GM23338 (cell line): Measurements from ENCODE around the gene DNAJC11. TPM values are rescaled to one million over a fixed set of nuclear protein-coding genes. Genes with fewer than 3 reads are reported as not detected.

Experiments used
- ATAC-seq: fragments of 200-7000 bp; cut with Tn5 transposase; 3 replicates; pipeline ENCODE4 v1.9.1; 2020
- DNase-seq: peaks from one replicate; pipeline ENCODE4 v3.0.0-alpha.2; 2015; ENCODE audit warnings: low spot score
- H2AFZ ChIP-seq: fragments of 200-600 bp; sonication (generic); 2 replicates; pipeline ENCODE4 v1.8.0; 2016; ENCODE audit warnings: antibody characterized with exemption, mild to moderate bottlenecking, moderate library complexity
- H3F3A ChIP-seq: fragments of 200-600 bp; sonication (generic); replicated peaks from 2 replicates; pipeline ENCODE4 v1.8.0; 2017; ENCODE audit warnings: antibody characterized with exemption, mixed run types, low read depth
- H3K27ac ChIP-seq: fragments of 200-600 bp; sonication (generic); 2 replicates; pipeline ENCODE4 v1.6.1; 2016; ENCODE audit warnings: low read depth
- H3K27me3 ChIP-seq: fragments of 200-600 bp; sonication (generic); 2 replicates; pipeline ENCODE4 v1.8.0; 2016; ENCODE audit warnings: mild to moderate bottlenecking, mixed run types, moderate library complexity; ENCODE audit not compliant: insufficient read depth
- H3K36me3 ChIP-seq: fragments of 200-600 bp; sonication (generic); 2 replicates; pipeline ENCODE4 v1.8.0; 2016; ENCODE audit warnings: mild to moderate bottlenecking; ENCODE audit not compliant: insufficient read depth
- H3K4me1 ChIP-seq: fragments of 200-600 bp; sonication (generic); 2 replicates; pipeline ENCODE4 v1.8.0; 2016; ENCODE audit warnings: mild to moderate bottlenecking, moderate library complexity; ENCODE audit not compliant: insufficient read depth
- H3K4me2 ChIP-seq: fragments of 200-600 bp; sonication (generic); 2 replicates; pipeline ENCODE4 v1.7.1; 2017; ENCODE audit warnings: mixed run types
- H3K4me3 ChIP-seq: fragments of 200-600 bp; sonication (generic); 2 replicates; pipeline ENCODE4 v1.6.1; 2016; ENCODE audit warnings: mixed run types
- H3K79me2 ChIP-seq: fragments of 200-600 bp; sonication (generic); replicated peaks from 2 replicates; pipeline ENCODE4 v1.8.0; 2017; ENCODE audit warnings: mild to moderate bottlenecking; ENCODE audit not compliant: insufficient read depth
- H3K9me2 ChIP-seq: fragments of 200-600 bp; sonication (generic); 2 replicates; pipeline ENCODE4 v1.8.0; 2017; ENCODE audit not compliant: insufficient read depth
- H4K20me1 ChIP-seq: fragments of 200-600 bp; sonication (generic); replicated peaks from 2 replicates; pipeline ENCODE4 v1.8.0; 2017; ENCODE audit warnings: mild to moderate bottlenecking; ENCODE audit not compliant: insufficient read depth
- H3K27ac Mint-ChIP-seq: 2 replicates; pipeline ENCODE4 v1.8.0; 2020; ENCODE audit warnings: inconsistent platforms, mild to moderate bottlenecking, moderate library complexity, mixed read lengths
- H3K27me3 Mint-ChIP-seq: 3 replicates; pipeline ENCODE4 v1.8.0; 2022; ENCODE audit warnings: low read depth, mild to moderate bottlenecking, moderate library complexity, mixed read lengths, inconsistent platforms; ENCODE audit not compliant: insufficient read depth, poor library complexity
- H3K36me3 Mint-ChIP-seq: 3 replicates; pipeline ENCODE4 v1.8.0; 2021; ENCODE audit warnings: low read depth, mild to moderate bottlenecking, inconsistent platforms, moderate library complexity, mixed read lengths
- H3K4me1 Mint-ChIP-seq: 3 replicates; pipeline ENCODE4 v1.8.0; 2020; ENCODE audit warnings: mild to moderate bottlenecking, inconsistent platforms, mixed read lengths
- H3K4me3 Mint-ChIP-seq: 3 replicates; pipeline ENCODE4 v1.8.0; 2021; ENCODE audit warnings: moderate library complexity, mild to moderate bottlenecking, inconsistent platforms, mixed read lengths
- H3K9me3 Mint-ChIP-seq: 3 replicates; pipeline ENCODE4 v1.8.0; 2020; ENCODE audit warnings: moderate library complexity, mild to moderate bottlenecking, inconsistent platforms, mixed read lengths
- CREB1 ChIP-seq: fragments of 250-450 bp; sonication (Bioruptor Pico); IDR thresholded peaks from 2 replicates; pipeline ENCODE4 v1.5.0; 2020; ENCODE audit warnings: low read depth, mild to moderate bottlenecking, moderate library complexity
- CTCF ChIP-seq, 2 experiments: fragments of 200-600 bp in 1 of 2; sonication (generic) in 1 of 2; conservative IDR thresholded peaks; 2 replicates each; pipeline versions ENCODE4 v1.5.1 to v1.6.1; 2016 to 2017; ENCODE audit warnings: antibody characterized with exemption in 2 of 2, low read depth in 2 of 2, mild to moderate bottlenecking in 2 of 2, moderate library complexity in 1 of 2
- ETS1 ChIP-seq: IDR thresholded peaks from 2 replicates; pipeline ENCODE4 v1.6.1; 2016; ENCODE audit warnings: antibody characterized with exemption
- EZH2 ChIP-seq: fragments of 200-600 bp; sonication (generic); IDR thresholded peaks from one replicate; pipeline ENCODE4 v1.8.0; 2017; ENCODE audit warnings: antibody characterized with exemption, mild to moderate bottlenecking, low read depth; ENCODE audit not compliant: unreplicated experiment
- EZH2phosphoT487 ChIP-seq: fragments of 200-600 bp; sonication (generic); IDR thresholded peaks from one replicate; pipeline ENCODE4 v1.8.1; 2018; ENCODE audit warnings: antibody characterized with exemption; ENCODE audit not compliant: unreplicated experiment
- JUNB ChIP-seq: IDR thresholded peaks from one replicate; pipeline ENCODE4 v1.6.1; 2016; ENCODE audit warnings: antibody characterized with exemption; ENCODE audit not compliant: unreplicated experiment
- NANOG ChIP-seq: IDR thresholded peaks from 2 replicates; pipeline ENCODE4 v1.6.1; 2016; ENCODE audit warnings: antibody characterized with exemption, borderline replicate concordance
- POLR2AphosphoS5 ChIP-seq: IDR thresholded peaks from 2 replicates; pipeline ENCODE4 v1.6.1; 2016; ENCODE audit warnings: antibody characterized with exemption, low read depth
- REST ChIP-seq: IDR thresholded peaks from one replicate; pipeline ENCODE4 v1.6.1; 2018; ENCODE audit warnings: antibody characterized with exemption; ENCODE audit not compliant: unreplicated experiment
- STAT1 ChIP-seq: IDR thresholded peaks from one replicate; pipeline ENCODE4 v1.6.1; 2016; ENCODE audit warnings: antibody characterized with exemption; ENCODE audit not compliant: unreplicated experiment
- ZNF114 ChIP-seq: fragments of 250-450 bp; sonication (Bioruptor Pico); IDR thresholded peaks from 2 replicates; pipeline ENCODE4 v1.5.0; 2020; ENCODE audit warnings: mild to moderate bottlenecking, moderate library complexity
- ZNF331 ChIP-seq: fragments of 250-450 bp; sonication (Bioruptor Pico); IDR thresholded peaks from 2 replicates; pipeline ENCODE4 v1.5.0; 2020; ENCODE audit warnings: low read depth, mild to moderate bottlenecking, moderate library complexity
- ZNF462 ChIP-seq: fragments of 250-450 bp; sonication (Bioruptor Pico); IDR thresholded peaks from 2 replicates; pipeline ENCODE4 v1.5.0; 2020; ENCODE audit warnings: mild to moderate bottlenecking, moderate library complexity
- polyA plus RNA-seq: library from polyadenylated mRNA; unstranded; fragments of >200 nt; fragmentation: Nextera tagmentation; extraction: Ambion mirVana; gene quantifications from 2 replicates; pipeline ENCODE4 v1.2.1, GENCODE V29; 2016
- total RNA-seq: library from RNA; depleted of rRNA; stranded (reverse); fragments of >200 nt; shearing (Covaris generic); gene quantifications from 2 replicates; pipeline ENCODE4 v1.2.3, GENCODE V29; 2014

The DNAJC11 gene
- total and polyA plus RNA-seq, 2 experiments from 2014 or later = 48.4 to 67.2 TPM

GRCh38 chr1:6585081-6585722 lies 116.4 kb downstream of the DNAJC11 start:
- 0 out of 2 replicates have a peak, but pooled peaks cover 7% of the 10 kb centered on the region for H3K4me1 ChIP-seq
- H3K9me3 Mint-ChIP-seq = no peaks in the 10 kb centered on the region
- H3K27me3 ChIP-seq = no peaks in the 10 kb centered on the region
- H3F3A ChIP-seq = peaks cover 10% of the 10 kb centered on the region; the same call in 1 of the 2 replicates
- no peaks in the 10 kb centered on the region for H3K36me3 ChIP-seq
- ATAC-seq (peak; percentile 9; the same call in 2 of the 3 replicates), DNase-seq (no peak)
- no peak overlapping the region for H3K4me3 ChIP-seq
- peaks cover 19% of the 10 kb centered on the region for H3K27me3 Mint-ChIP-seq
- peaks cover 11% of the 10 kb centered on the region for H3K4me1 Mint-ChIP-seq
- H2AFZ ChIP-seq = no peak overlapping the region
- H3K79me2 ChIP-seq = peaks cover 16% of the 10 kb centered on the region
- H3K27ac ChIP-seq = no peak overlapping the region
- TF ChIP-seq ETS1 (no peak), POLR2AphosphoS5 (no peak; the same call in 1 of the 2 replicates), ZNF462 (CRISPR knock-in tag) (no peak), JUNB (no peak), NANOG (no peak), EZH2phosphoT487 (no peak), CTCF (conservative IDR thresholded peaks at IDR 0.05; ENCODE audit: low read depth in 2 of 2) (no peak), ZNF114 (no peak), STAT1 (no peak), EZH2 (no peak), REST (no peak), ZNF331 (CRISPR knock-in tag) (no peak), CREB1 (CRISPR knock-in tag) (no peak)
- peak overlapping the region; percentile 5 for H3K27ac Mint-ChIP-seq
- H3K4me2 ChIP-seq = no peak overlapping the region
- no peaks in the 10 kb centered on the region for H3K9me2 ChIP-seq
- peaks cover 15% of the 10 kb centered on the region for H3K36me3 Mint-ChIP-seq
- peaks cover 5% of the 10 kb centered on the region; the same call in 1 of the 2 replicates for H4K20me1 ChIP-seq
- H3K4me3 Mint-ChIP-seq = no peak overlapping the region; the same call in 2 of the 3 replicates
